Kidney epithelial cell (primary cell): ENCODE measurements around the gene C20orf204. TPM values are rescaled to one million over a fixed set of nuclear protein-coding genes. Genes with fewer than 3 reads are reported as not detected.

Experiments used
- DNase-seq: peaks from one replicate; pipeline ENCODE4 v3.0.0-alpha.2; 2010; ENCODE audit warnings: low read depth
- H3K27me3 ChIP-seq: 2 replicates; pipeline ENCODE4 v1.6.0; 2011; ENCODE audit warnings: low read length; ENCODE audit not compliant: control insufficient read depth, insufficient read depth
- H3K36me3 ChIP-seq: 2 replicates; pipeline ENCODE4 v1.5.1; 2011; ENCODE audit warnings: low read length; ENCODE audit not compliant: control insufficient read depth, insufficient read depth
- H3K4me3 ChIP-seq: 2 replicates; pipeline ENCODE4 v1.5.1; 2011; ENCODE audit warnings: low read depth, mild to moderate bottlenecking, control low read depth, low read length
- CTCF ChIP-seq: IDR thresholded peaks from 2 replicates; pipeline ENCODE4 v1.5.1; 2011; ENCODE audit warnings: mild to moderate bottlenecking, moderate library complexity, low read length, control low read depth, inconsistent platforms; ENCODE audit not compliant: insufficient read depth, poor library complexity, severe bottlenecking
- total RNA-seq: library from RNA; depleted of rRNA; stranded (reverse); fragments of >200 nt; gene quantifications from 2 replicates; pipeline ENCODE4 v1.2.3, GENCODE V29; 2015

C20orf204 gene
- total RNA-seq, 1 donor from 2014 or later = 0.21 TPM

DNA sequence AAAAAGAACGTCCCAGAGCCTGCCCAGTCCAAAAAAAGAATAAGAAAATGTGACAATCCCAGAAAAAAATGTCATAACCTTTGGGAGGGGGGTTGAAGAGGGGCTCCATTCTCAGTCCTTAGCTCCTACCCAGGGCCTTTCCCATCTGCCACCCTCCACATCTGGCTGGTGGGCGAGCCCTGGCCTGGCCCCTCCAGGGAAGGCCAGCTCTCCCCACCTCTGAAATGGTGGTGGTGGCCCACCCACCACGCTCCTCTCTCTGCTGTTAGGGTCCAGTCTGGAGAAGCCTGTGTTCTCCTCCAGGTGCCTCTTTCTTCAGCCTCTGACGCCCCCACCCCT, 42.9 kb downstream of the C20orf204 start:
- no peak for TF ChIP-seq CTCF
- DNase-seq = no peak
- Histone ChIP-seq H3K27me3 (peaks cover 19% of the 10 kb centered on the region), H3K4me3 (peak overlapping the region; percentile 56), H3K36me3 (no peaks in the 10 kb centered on the region)

- no peak for TF ChIP-seq CTCF
- DNase-seq = no peak
- no peaks in the 10 kb centered on the region for H3K36me3 ChIP-seq
- H3K27me3 ChIP-seq = peaks cover 24% of the 10 kb centered on the region
- H3K4me3 ChIP-seq = peak within 1 kb of the TSS; percentile 56
Measured at GRCh38 chr20:64079273-64080012, 43.5 kb downstream of the C20orf204 start, which contains the start of gene RGS19. Gene RGS19 (minus strand): TSS chr20:64079518. CDS start chr20:64076886, 2,632 bp downstream.

- no peak for DNase-seq
- Histone ChIP-seq H3K4me3 (peak within 1 kb of the TSS; percentile 56), H3K36me3 (no peaks in the 10 kb centered on the region), H3K27me3 (peaks cover 32% of the 10 kb centered on the region)
- TF ChIP-seq CTCF = no peak
Measured at GRCh38 chr20:64080013-64080812, 44.2 kb downstream of the C20orf204 start, which contains the start of gene OPRL1. Gene OPRL1 (plus strand): TSS chr20:64080082. CDS start chr20:64092721, 12,639 bp downstream.

DNA sequence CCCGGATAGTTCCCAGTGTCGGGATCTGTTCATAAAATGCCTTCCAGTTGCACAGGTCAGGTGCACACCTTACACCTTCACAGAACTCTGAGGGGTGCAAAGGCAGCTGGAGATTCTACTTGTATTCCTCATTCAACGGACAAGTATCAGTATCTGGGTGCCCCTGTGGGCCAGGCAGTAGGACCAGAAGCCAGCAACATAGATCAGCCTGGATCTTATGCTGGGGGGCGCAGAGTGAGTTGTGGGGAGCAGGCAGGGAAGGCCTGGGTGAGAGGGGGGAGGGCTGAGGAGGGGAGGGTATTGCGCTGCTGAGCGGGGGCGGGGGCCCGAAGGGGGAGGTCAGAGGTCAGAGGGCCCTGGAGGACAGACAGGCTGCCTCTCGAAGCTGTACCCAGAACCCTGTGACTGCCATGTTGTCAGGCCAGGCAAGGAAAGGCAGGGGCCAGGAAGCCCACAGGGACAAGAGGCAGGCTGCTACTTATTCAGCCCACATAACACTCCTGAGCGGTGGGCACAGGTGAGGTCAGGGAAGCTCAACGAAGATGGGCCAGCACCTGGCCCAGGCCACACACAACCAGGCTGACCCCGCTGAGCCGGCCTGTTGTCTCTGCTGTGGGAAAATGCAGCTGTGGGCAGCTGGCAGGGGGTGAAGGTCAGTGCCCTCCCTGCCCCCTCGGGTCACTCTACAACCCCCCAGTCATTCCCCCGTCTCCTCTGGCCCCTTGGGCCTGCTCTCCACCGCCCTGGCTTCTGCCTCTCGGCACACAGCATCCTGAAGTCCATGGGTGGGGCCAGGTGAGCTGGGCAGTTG, 45.0 kb downstream of the C20orf204 start:
- H3K27me3 ChIP-seq = peaks cover 39% of the 10 kb centered on the region
- TF ChIP-seq CTCF = no peak
- H3K36me3 ChIP-seq = no peaks in the 10 kb centered on the region
- H3K4me3 ChIP-seq = no peak overlapping the region
- no peak for DNase-seq

GRCh38 chr20:64081624-64081964, 45.6 kb downstream of the C20orf204 start:
- DNase-seq = no peak
- peaks cover 39% of the 10 kb centered on the region for H3K27me3 ChIP-seq
- H3K4me3 ChIP-seq = no peak overlapping the region
- H3K36me3 ChIP-seq = no peaks in the 10 kb centered on the region
- no peak for TF ChIP-seq CTCF
